ENCODE data around the gene RNF38.

The RNF38 gene

DNA sequence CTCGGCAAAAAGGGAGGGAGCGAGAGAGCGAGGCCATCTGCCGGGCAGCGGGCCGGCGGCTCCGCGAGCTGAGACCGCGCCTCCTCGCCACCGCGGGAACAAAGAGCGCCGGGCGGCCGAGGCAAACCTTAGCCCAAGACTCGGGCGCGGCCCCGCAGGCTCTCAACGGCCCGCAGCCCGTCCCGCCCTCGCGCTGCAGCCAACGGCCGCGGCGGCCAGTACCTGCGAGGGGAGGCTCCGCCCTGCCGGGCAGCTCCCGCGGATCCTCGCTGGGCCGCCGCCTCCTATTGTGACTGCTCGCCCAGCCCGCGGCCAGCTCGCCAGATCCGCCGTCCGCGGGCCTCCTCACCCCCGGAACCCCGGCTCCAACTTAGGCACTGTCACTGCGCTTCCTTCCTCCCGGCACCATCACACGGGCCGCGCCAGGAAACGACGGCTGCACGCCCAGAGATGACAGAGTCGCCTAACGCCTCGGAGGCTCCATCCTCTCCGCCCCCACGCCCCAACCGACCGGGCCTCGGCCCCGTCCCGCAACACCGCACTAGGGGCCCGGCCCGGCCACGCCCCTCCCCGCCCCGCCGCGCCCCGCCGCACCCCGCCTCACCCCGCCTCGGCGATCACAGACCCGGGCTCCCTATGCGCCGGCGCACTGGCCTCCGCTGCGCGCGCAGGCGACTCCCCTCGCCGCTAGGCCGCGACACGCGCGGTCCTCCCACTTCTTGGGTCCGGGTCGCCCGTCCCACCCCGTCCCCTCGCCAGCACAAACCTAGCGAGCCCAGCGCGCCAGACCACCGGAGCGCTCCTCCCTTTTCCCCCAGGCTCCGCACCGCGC lies 479 bp upstream of the RNF38 start (continued):
- TF ChIP-seq, protein P1, sequence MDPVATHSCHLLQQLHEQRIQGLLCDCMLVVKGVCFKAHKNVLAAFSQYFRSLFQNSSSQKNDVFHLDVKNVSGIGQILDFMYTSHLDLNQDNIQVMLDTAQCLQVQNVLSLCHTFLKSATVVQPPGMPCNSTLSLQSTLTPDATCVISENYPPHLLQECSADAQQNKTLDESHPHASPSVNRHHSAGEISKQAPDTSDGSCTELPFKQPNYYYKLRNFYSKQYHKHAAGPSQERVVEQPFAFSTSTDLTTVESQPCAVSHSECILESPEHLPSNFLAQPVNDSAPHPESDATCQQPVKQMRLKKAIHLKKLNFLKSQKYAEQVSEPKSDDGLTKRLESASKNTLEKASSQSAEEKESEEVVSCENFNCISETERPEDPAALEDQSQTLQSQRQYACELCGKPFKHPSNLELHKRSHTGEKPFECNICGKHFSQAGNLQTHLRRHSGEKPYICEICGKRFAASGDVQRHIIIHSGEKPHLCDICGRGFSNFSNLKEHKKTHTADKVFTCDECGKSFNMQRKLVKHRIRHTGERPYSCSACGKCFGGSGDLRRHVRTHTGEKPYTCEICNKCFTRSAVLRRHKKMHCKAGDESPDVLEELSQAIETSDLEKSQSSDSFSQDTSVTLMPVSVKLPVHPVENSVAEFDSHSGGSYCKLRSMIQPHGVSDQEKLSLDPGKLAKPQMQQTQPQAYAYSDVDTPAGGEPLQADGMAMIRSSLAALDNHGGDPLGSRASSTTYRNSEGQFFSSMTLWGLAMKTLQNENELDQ (tag by site-specific recombination; IDR thresholded peaks at IDR 0.05; ENCODE audit: low read depth), result no peak
- TF ChIP-seq, protein P2, sequence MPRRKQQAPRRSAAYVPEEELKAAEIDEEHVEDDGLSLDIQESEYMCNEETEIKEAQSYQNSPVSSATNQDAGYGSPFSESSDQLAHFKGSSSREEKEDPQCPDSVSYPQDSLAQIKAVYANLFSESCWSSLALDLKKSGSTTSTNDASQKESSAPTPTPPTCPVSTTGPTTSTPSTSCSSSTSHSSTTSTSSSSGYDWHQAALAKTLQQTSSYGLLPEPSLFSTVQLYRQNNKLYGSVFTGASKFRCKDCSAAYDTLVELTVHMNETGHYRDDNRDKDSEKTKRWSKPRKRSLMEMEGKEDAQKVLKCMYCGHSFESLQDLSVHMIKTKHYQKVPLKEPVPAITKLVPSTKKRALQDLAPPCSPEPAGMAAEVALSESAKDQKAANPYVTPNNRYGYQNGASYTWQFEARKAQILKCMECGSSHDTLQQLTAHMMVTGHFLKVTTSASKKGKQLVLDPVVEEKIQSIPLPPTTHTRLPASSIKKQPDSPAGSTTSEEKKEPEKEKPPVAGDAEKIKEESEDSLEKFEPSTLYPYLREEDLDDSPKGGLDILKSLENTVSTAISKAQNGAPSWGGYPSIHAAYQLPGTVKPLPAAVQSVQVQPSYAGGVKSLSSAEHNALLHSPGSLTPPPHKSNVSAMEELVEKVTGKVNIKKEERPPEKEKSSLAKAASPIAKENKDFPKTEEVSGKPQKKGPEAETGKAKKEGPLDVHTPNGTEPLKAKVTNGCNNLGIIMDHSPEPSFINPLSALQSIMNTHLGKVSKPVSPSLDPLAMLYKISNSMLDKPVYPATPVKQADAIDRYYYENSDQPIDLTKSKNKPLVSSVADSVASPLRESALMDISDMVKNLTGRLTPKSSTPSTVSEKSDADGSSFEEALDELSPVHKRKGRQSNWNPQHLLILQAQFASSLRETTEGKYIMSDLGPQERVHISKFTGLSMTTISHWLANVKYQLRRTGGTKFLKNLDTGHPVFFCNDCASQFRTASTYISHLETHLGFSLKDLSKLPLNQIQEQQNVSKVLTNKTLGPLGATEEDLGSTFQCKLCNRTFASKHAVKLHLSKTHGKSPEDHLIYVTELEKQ (tag by site-specific recombination; IDR thresholded peaks at IDR 0.05; ENCODE audit: borderline replicate concordance), result no peak
- TF ChIP-seq ZNF211 (tag by site-specific recombination; IDR thresholded peaks at IDR 0.05; ENCODE audit: low read depth) (no peak), ZNF391 (tag by site-specific recombination; IDR thresholded peaks at IDR 0.05; ENCODE audit: borderline replicate concordance, low read depth) (no peak; the same call in 1 of the 2 replicates), ZFHX2 (tag by site-specific recombination; conservative IDR thresholded peaks at IDR 0.05) (peak; percentile 14), ZNF561 (tag by site-specific recombination; IDR thresholded peaks at IDR 0.05; ENCODE audit: borderline replicate concordance) (peak; percentile 72; the same call in 1 of the 2 replicates), ZNF341 (tag by site-specific recombination; IDR thresholded peaks at IDR 0.05; ENCODE audit: low read depth) (peak; percentile 56; the same call in 1 of the 2 replicates), SP3 (tag by site-specific recombination; IDR thresholded peaks at IDR 0.05) (peak; percentile 68), ZNF792 (tag by site-specific recombination; IDR thresholded peaks at IDR 0.05) (no peak), ZNF302 (tag by site-specific recombination; IDR thresholded peaks at IDR 0.05; ENCODE audit: low read depth) (no peak), ZNF571 (tag by site-specific recombination; IDR thresholded peaks at IDR 0.05) (no peak), BCL11B (tag by site-specific recombination; IDR thresholded peaks at IDR 0.05; ENCODE audit: low read depth) (no peak), IKZF3 (tag by site-specific recombination; IDR thresholded peaks at IDR 0.05) (no peak), ZNF791 (tag by site-specific recombination; IDR thresholded peaks at IDR 0.05) (no peak), ZNF621 (tag by site-specific recombination; IDR thresholded peaks at IDR 0.05) (no peak)
- TF ChIP-seq, protein P3, sequence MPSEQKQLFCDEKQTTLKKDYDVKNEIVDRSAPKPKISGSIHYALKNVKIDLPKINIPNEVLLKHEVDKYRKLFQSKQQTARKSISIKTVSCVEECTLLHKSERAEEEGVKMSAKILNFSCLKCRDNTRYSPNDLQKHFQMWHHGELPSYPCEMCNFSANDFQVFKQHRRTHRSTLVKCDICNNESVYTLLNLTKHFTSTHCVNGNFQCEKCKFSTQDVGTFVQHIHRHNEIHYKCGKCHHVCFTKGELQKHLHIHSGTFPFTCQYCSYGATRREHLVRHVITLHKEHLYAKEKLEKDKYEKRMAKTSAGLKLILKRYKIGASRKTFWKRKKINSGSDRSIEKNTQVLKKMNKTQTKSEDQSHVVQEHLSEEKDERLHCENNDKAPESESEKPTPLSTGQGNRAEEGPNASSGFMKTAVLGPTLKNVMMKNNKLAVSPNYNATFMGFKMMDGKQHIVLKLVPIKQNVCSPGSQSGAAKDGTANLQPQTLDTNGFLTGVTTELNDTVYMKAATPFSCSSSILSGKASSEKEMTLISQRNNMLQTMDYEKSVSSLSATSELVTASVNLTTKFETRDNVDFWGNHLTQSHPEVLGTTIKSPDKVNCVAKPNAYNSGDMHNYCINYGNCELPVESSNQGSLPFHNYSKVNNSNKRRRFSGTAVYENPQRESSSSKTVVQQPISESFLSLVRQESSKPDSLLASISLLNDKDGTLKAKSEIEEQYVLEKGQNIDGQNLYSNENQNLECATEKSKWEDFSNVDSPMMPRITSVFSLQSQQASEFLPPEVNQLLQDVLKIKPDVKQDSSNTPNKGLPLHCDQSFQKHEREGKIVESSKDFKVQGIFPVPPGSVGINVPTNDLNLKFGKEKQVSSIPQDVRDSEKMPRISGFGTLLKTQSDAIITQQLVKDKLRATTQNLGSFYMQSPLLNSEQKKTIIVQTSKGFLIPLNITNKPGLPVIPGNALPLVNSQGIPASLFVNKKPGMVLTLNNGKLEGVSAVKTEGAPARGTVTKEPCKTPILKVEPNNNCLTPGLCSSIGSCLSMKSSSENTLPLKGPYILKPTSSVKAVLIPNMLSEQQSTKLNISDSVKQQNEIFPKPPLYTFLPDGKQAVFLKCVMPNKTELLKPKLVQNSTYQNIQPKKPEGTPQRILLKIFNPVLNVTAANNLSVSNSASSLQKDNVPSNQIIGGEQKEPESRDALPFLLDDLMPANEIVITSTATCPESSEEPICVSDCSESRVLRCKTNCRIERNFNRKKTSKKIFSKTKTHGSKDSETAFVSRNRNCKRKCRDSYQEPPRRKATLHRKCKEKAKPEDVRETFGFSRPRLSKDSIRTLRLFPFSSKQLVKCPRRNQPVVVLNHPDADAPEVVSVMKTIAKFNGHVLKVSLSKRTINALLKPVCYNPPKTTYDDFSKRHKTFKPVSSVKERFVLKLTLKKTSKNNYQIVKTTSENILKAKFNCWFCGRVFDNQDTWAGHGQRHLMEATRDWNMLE (tag by site-specific recombination; conservative IDR thresholded peaks at IDR 0.05; ENCODE audit: low read depth), result no peak
- TF ChIP-seq, protein P4, sequence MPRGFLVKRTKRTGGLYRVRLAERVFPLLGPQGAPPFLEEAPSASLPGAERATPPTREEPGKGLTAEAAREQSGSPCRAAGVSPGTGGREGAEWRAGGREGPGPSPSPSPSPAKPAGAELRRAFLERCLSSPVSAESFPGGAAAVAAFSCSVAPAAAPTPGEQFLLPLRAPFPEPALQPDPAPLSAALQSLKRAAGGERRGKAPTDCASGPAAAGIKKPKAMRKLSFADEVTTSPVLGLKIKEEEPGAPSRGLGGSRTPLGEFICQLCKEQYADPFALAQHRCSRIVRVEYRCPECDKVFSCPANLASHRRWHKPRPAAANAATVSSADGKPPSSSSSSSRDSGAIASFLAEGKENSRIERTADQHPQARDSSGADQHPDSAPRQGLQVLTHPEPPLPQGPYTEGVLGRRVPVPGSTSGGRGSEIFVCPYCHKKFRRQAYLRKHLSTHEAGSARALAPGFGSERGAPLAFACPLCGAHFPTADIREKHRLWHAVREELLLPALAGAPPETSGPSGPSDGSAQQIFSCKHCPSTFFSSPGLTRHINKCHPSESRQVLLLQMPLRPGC (tag by site-specific recombination; IDR thresholded peaks at IDR 0.05), result no peak
- TF ChIP-seq, protein P5, sequence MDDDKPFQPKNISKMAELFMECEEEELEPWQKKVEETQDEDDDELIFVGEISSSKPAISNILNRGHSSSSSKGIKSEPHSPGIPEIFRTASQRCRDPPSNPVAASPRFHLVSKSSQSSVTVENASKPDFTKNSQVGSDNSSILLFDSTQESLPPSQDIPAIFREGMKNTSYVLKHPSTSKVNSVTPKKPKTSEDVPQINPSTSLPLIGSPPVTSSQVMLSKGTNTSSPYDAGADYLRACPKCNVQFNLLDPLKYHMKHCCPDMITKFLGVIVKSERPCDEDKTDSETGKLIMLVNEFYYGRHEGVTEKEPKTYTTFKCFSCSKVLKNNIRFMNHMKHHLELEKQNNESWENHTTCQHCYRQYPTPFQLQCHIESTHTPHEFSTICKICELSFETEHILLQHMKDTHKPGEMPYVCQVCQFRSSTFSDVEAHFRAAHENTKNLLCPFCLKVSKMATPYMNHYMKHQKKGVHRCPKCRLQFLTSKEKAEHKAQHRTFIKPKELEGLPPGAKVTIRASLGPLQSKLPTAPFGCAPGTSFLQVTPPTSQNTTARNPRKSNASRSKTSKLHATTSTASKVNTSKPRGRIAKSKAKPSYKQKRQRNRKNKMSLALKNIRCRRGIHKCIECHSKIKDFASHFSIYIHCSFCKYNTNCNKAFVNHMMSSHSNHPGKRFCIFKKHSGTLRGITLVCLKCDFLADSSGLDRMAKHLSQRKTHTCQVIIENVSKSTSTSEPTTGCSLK (tag by site-specific recombination; IDR thresholded peaks at IDR 0.05), result no peak
- TF ChIP-seq, protein P6, sequence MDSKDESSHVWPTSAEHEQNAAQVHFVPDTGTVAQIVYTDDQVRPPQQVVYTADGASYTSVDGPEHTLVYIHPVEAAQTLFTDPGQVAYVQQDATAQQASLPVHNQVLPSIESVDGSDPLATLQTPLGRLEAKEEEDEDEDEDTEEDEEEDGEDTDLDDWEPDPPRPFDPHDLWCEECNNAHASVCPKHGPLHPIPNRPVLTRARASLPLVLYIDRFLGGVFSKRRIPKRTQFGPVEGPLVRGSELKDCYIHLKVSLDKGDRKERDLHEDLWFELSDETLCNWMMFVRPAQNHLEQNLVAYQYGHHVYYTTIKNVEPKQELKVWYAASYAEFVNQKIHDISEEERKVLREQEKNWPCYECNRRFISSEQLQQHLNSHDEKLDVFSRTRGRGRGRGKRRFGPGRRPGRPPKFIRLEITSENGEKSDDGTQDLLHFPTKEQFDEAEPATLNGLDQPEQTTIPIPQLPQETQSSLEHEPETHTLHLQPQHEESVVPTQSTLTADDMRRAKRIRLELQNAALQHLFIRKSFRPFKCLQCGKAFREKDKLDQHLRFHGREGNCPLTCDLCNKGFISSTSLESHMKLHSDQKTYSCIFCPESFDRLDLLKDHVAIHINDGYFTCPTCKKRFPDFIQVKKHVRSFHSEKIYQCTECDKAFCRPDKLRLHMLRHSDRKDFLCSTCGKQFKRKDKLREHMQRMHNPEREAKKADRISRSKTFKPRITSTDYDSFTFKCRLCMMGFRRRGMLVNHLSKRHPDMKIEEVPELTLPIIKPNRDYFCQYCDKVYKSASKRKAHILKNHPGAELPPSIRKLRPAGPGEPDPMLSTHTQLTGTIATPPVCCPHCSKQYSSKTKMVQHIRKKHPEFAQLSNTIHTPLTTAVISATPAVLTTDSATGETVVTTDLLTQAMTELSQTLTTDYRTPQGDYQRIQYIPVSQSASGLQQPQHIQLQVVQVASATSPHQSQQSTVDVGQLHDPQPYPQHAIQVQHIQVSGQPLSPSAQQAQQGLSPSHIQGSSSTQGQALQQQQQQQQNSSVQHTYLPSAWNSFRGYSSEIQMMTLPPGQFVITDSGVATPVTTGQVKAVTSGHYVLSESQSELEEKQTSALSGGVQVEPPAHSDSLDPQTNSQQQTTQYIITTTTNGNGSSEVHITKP (tag by site-specific recombination; IDR thresholded peaks at IDR 0.05), result peak; percentile 17; the same call in 1 of the 2 replicates

All from HEK293 (cell line).